LoVo (cell line): ENCODE data around the gene CTDNEP1.

Experiments used
- DNase-seq: peaks from one replicate; pipeline ENCODE4 v3.0.0-alpha.2; 2016; ENCODE audit warnings: low spot score

CTDNEP1 gene

DNA sequence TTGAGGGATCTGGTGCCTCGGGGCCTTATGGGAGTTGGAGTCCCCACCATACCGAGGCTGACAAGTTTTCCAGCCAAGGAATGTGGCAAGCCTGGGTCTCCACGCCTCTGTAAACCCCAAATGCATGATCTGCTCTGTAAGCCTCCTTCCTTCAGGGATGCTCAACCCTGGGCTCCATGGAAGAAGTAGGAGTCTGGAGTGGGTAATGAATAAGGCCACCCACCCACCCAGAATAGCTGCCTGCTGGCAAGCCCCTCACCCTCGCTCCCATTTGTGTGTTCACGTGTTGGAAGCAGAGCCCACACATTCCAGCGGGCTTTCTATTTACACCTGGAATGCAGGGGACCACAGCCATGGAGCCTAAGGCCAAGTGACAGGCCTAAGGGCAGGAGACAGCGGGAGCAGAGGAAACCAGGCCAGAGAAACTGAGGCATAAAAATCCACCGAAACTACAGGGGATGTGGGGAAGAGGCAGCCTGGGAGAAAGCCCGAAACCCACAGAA lies 36.3 kb downstream of the CTDNEP1 start:
- no peak for DNase-seq

DNA sequence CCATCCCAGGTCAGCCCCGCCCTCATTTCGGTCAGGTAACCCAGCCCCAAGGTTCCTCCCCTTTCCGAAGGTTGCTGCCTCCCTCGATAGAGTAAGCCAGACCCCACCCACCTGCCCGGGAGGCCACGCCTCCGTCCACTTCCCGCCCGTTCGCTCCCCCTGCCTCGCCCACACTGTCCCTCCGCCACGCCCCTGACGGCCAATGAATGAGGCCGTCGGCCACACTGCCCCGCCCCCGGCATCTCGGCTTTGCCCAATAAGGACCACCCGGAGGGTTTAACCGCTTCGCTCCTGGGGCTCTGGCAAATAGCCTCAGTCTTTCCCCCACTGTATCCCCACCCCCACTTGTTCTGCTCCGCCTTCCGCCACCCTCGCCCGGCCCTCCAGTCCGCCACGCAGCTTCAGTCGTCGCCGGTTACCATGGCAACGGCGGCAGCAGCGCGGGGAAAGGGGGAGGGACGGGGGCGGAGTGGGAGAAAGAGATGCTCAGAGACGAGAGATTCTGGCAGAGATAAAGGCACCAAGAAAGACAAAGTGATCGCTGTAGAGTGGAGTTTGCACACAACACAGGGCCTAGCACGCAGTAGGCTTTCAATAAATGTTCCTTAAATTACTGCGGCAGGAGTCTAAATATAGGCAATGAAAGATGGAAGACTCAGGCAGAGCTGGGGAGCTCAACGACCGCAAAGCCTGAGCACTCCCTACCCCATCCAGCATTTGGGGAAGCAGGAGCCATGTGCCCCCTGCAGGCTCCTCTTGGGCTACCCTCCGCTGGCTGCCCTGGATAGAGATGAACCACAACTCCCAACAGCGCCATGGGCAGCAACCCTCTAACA lies 37.0 kb downstream of the CTDNEP1 start:
- peak; percentile 95 for DNase-seq

DNA sequence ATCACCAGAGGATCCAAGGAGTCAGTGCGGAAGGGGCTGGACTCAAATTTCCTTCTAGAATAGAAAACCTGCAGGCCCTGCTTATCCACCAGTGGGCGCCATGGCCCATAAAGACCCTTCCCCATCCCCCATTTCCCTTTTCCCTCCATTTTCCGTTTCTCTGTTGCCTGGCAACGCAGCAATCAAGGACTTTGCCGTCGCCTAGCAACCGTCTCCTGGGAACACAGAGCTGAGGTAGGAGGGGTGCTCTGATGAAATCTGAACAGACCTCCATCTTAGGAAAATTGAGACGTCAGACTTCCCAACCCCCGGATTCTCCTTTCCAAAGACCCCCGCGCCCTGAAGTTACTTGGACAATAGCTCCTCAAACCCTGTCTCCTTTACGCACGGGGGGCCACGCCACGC lies 37.6 kb downstream of the CTDNEP1 start:
- peak; percentile 63 for DNase-seq

DNA sequence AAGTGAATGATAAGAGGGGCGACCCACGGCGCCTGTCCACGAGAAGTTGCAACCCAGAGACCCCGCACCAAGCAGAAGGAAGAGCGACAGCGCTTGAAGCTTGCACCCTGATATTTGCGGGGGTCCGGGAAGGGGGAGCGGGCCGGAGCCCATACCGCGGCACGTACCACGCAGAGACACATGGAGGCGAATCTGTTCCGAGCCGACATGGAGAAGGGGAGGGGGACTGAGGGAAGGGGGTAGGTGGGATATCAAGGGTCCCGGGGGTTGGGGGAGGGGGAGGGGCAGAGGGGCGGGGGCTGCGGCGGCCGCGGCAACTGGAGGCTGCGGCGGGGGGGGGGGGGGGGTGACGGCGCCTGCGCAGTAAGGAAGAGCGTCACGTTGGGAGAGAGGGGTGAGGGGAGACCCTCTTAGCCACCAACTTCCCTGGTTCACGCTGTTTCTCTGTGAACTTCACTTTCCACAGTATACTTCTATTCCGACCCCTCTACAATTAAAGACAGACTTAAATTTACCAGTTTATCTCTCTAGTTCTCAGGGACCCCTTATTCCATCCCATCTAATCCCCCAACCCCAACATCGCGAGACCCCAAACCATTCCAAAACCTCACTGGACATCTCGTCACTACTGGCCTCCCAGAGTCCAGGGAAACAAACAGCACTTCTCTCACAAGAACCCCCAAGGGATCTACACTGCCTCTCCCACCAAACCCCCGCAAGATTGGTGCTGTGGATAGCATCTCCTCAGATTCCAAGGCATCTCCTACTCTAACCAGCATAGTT lies 39.9 kb downstream of the CTDNEP1 start:
- no peak for DNase-seq

DNA sequence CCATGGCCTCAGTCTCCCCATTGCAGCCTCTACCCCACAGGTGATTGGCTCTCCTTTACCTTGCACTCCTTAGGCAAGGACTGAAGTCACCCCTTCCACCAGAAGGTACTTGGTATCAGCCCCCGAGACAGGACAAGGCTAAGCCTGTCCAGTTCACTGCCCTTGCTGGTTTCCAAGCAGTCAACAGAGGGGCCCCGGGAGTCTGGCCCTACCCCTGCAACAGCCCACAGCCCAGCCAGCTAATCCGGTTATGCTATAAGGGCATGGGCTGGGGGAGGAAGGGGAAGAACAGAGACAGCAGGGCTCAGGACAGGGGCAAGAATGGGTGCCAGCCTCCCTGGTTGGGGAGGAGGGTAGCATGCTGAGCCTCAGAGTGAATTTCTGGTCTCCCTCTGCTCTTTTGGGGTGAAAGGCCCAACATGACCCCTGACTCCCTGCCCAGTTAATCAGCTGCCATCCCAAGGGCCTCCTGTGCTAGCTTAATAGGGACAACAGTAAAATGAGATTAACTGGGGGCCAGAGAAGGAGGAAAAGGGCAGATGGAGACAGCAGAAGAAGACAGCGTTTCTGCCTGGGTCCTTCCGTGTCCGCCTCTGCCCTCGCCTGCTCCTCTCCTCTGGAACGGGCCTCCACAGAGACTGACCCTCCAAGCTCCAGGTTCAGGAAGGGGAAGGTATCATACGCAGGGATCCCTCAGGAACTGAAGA lies 42.6 kb downstream of the CTDNEP1 start:
- no peak for DNase-seq

DNA sequence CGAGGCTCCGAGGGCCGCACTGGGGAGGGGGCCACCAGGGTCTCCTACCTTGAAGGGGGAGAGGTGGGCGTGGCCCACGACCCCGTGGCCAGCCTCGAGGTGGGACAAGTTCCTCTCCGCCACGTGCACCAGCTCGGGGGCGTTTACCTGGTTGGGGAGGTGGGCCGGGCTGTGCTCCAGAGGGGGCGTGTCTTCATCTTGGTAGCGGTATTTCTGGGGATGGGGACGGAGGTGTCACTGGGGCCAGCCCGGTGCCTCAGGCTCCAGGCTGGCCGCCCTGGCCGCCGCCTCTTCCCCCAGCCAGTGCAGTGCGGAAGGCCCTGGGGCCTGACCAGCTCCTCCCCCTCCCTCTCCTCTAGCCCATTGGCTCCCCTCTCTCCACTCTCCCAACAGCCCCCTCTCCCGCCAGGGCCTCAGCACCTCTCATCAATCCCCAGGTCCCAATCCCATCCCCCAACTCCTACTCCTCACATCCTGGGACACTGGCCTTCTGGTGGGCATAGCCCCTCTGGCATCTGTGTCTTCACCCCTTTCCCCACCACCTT lies 43.4 kb downstream of the CTDNEP1 start:
- DNase-seq = no peak

DNA sequence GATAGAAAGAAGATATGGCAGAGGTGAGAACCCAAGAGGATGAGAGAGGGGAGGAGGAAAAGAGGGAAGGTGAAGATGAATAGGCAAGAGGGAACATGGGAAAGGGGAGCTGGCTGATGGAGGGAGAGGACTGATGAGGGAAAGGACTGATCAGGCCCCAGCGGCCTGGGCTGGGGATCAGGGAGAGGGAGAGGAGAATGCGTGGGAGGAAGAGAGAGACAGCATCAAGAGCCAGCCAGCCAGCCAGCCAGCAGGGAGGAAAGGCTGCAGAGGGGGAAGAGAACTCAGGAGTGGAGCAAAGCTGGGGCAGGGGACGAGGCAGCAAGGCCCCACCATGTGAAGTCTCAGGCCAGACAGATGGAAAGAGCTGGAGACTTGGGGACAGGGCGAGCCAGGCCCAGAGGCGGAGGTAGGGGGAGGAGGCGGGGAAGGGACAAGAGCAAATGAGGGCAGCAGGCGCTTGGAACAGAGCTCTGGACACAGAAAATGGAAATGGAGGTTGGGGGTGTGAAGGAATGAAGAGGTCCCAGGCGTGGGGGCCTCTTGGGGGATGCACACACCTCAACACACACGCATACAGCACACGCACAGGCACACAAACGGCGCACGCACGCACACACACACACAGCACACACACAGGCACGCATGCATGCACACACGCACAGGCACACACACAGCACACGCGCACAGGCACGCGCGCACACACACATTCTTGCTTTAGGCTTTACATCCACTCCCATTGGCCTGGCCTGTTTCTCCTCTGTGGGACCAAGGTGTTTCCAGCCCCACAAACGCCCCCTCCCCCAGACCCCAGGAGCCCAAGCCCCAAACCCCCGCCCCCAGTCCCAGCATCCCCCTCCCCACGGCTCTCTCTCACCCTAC lies 44.2 kb downstream of the CTDNEP1 start:
- DNase-seq = no peak

DNA sequence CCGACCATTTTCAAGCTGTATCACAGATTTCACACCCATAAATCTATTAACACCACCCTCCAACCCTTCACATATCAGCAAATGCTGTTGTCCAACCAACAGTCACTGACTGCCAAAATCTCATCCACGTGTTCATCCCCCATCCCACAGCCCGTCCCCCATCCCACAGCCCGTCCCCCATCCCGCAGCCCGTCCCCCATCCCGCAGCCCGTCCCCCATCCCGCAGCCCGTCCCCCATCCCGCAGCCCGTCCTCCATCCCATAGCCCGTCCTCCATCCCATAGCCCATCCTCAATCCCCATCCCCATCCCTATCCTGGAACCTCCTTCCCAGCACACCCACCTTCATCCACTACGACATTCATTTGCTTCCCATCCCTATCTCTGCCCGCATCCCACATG lies 46.0 kb downstream of the CTDNEP1 start:
- no peak for DNase-seq

DNA sequence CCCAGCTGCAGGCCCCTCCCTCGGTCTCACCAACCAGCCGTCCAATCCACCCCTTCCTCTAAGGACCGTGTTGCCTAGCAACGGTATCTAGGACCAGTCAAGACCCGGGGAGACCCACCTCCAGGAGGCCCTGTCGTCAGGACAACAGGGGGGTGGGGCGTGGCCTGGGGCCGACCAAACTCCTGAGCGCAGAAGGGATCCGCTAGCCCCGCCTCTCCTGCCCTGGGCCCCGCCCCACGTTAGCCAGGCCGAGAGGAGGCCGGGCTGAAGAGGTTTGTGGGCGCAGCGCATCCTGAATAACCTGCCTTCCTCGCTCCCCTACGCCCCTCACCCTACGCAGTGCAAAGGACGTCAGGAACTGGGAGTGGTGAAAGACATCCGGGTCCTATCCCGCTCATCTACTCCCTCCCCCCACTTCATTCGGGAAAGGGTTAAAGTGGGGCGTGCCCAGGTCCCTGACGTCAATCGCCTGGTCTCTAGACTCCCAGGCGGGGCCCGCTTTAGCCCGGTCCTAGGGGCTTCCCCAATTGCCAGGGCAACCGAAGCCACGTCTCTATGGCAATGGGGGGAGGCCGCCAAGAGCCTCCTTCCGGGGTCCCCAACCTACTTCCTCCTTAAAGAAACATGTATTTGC lies 46.6 kb downstream of the CTDNEP1 start:
- no peak for DNase-seq

DNA sequence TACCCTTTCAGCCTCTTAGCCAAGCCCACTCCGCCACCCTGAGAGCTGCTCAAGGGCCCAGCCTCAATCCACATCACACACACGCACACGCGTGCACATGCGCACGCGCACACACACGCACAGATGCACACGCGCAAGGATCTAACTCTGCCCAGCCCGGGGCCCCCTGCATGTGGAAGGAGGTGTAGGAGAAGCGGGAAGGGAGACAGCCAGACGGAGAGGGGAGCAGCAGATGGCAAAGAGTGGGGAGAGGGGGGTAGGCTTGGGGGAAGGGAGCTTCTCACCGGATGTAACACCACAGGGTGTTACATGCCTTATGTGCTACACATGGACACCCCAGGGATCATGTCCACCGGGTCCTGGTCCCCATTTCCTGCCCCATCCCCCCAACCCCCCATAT lies 47.2 kb downstream of the CTDNEP1 start:
- DNase-seq = no peak

DNA sequence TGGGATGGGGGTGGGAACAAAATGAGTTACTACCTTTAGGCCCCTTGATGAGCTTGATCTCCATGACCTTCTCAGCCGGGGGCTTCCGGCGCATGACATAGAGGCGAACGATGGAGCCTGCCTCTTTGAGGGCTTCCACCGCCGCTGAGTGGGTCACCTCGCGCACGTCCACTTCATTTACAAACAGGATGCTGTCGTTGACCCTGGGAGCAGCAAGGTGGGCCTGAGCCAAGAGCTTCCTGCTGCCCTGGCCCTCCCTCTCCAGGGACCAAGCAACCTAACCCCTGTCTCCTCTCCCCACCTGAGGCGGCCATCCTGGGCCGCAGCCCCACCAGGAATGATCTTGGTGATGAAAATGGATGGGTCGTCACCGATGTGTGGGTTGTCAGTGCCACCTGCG lies 48.1 kb downstream of the CTDNEP1 start:
- no peak for DNase-seq

DNA sequence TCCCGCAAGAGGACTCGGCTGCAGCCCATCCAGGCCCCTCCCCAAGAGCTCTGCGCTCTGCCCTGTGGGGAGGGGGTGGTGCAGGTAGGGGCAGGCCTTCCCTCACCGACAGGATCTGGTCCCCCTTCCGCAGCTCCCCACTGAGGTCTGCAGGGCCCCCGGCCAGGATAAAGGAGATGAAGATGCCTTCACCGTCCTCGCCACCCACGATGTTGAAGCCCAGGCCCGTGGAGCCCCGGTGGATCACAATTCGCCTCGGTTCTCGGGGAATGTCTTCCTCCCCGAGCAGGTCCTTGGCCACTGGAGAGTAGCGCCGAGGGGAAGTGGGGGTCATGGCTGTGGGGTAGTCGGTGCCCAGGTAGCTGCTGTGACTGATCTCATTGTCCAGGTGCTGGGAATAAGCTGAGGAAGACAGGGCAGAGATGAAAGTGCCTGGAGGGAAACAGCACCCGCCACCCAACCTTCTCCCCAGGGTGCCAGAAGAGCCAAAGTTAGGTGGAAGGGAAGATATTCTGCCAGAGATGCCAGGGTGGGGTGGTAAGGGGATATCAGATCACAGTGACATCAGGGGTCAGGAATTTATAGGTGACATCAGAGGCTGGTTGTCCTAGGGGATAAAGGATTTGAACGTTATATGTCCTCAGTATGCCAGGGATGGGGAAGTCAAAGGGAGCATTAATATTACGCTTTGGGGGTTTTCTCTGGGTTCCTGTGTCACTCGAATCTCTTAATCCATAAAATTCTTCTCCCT lies 54.7 kb downstream of the CTDNEP1 start:
- no peak for DNase-seq

DNA sequence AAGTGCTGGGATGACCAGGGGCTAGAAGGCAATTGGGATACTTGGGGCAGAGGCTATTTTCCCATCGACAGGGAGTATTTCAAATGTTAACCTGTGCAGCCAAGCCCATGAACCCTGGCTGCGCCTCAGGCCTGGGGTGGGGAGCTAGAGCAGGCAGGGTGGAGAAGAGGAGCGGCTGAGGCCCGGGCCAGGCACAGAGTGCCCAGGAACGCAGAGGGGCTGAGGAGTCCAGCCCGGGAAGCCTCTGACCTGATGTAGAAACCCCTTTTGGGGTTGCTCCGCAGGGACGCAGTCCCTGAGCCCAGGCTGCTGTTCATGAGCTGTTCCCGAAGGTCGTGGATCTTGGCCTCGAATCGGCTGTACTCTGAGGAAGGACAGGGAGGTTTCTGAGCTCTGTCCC lies 55.6 kb downstream of the CTDNEP1 start:
- no peak for DNase-seq
